HCT116 (cell line): ENCODE results near the gene GALNT7.

Experiments
- ATF3 ChIP-seq: IDR thresholded peaks from 2 replicates; pipeline ENCODE4 v1.6.1; 2012
- CTCF ChIP-seq, 3 experiments: fragments of 200-600 bp in 1 of 3; sonication (generic) in 1 of 3; IDR thresholded peaks in 2 of 3; conservative IDR thresholded peaks in 1 of 3; 2 replicates each; pipeline ENCODE4 v1.5.1; 2012 to 2017; ENCODE audit warnings: low read depth in 2 of 3, low read length in 2 of 3, antibody characterized with exemption in 1 of 3, borderline replicate concordance in 1 of 3, control low read depth in 1 of 3, mild to moderate bottlenecking in 1 of 3, mixed read lengths in 1 of 3, mixed run types in 1 of 3, moderate library complexity in 1 of 3; ENCODE audit not compliant: insufficient read depth in 1 of 3
- EZH2 ChIP-seq: fragments of 200-600 bp; sonication (generic); IDR thresholded peaks from 2 replicates; pipeline ENCODE4 v1.6.1; 2017; ENCODE audit warnings: antibody characterized with exemption, mixed run types
- EZH2phosphoT487 ChIP-seq: fragments of 200-600 bp; IDR thresholded peaks from 2 replicates; pipeline ENCODE4 v1.6.1; 2018; ENCODE audit warnings: antibody characterized with exemption, borderline replicate concordance
- POLR2A ChIP-seq: IDR thresholded peaks from 2 replicates; pipeline ENCODE4 v1.7.0; 2011; ENCODE audit warnings: borderline replicate concordance; ENCODE audit not compliant: insufficient read depth, insufficient read length; ENCODE audit errors: extremely low read depth
- SIN3A ChIP-seq: IDR thresholded peaks from 2 replicates; pipeline ENCODE4 v1.6.1; 2012; ENCODE audit warnings: low read depth
- TCF7L2 ChIP-seq: IDR thresholded peaks from 2 replicates; pipeline ENCODE4 v1.7.0; 2011; ENCODE audit warnings: borderline replicate concordance, inconsistent platforms; ENCODE audit not compliant: insufficient read depth, insufficient read length; ENCODE audit errors: extremely low read depth

GRCh38 chr4:173288296-173288695 is 119.7 kb downstream of the GALNT7 start:
- peak; percentile 21 to 64 (median 32); a peak in 4 of 6 replicates for TF ChIP-seq CTCF (IDR thresholded peaks at IDR 0.05 in 2 of 3, conservative IDR thresholded peaks at IDR 0.05 in 1 of 3; ENCODE audit: borderline replicate concordance in 1 of 3, insufficient read depth in 1 of 3, low read depth in 2 of 3, low read length in 2 of 3)
- no peak for TF ChIP-seq TCF7L2
- TF ChIP-seq ATF3: no peak
- no peak for TF ChIP-seq SIN3A
- TF ChIP-seq POLR2A: no peak
- no peak for TF ChIP-seq EZH2phosphoT487
- TF ChIP-seq EZH2: no peak
